GM23338 (cell line): ENCODE measurements around the gene PLD5. TPM values are rescaled to one million over a fixed set of nuclear protein-coding genes. Genes with fewer than 3 reads are reported as not detected.
"Not testable (repeated sequence)": the region's sequence is repeated elsewhere in the genome, so short reads cannot be mapped to it uniquely, and the experiment has no call there.

ENCODE experiments used
- ATAC-seq: fragments of 200-7000 bp; cut with Tn5 transposase; 3 replicates; pipeline ENCODE4 v1.9.1; 2020
- DNase-seq: peaks from one replicate; pipeline ENCODE4 v3.0.0-alpha.2; 2015; ENCODE audit warnings: low spot score
- H2AFZ ChIP-seq: fragments of 200-600 bp; sonication (generic); 2 replicates; pipeline ENCODE4 v1.8.0; 2016; ENCODE audit warnings: antibody characterized with exemption, mild to moderate bottlenecking, moderate library complexity
- H3F3A ChIP-seq: fragments of 200-600 bp; sonication (generic); replicated peaks from 2 replicates; pipeline ENCODE4 v1.8.0; 2017; ENCODE audit warnings: antibody characterized with exemption, mixed run types, low read depth
- H3K27ac ChIP-seq: fragments of 200-600 bp; sonication (generic); 2 replicates; pipeline ENCODE4 v1.6.1; 2016; ENCODE audit warnings: low read depth
- H3K27me3 ChIP-seq: fragments of 200-600 bp; sonication (generic); 2 replicates; pipeline ENCODE4 v1.8.0; 2016; ENCODE audit warnings: mild to moderate bottlenecking, mixed run types, moderate library complexity; ENCODE audit not compliant: insufficient read depth
- H3K36me3 ChIP-seq: fragments of 200-600 bp; sonication (generic); 2 replicates; pipeline ENCODE4 v1.8.0; 2016; ENCODE audit warnings: mild to moderate bottlenecking; ENCODE audit not compliant: insufficient read depth
- H3K4me1 ChIP-seq: fragments of 200-600 bp; sonication (generic); 2 replicates; pipeline ENCODE4 v1.8.0; 2016; ENCODE audit warnings: mild to moderate bottlenecking, moderate library complexity; ENCODE audit not compliant: insufficient read depth
- H3K4me2 ChIP-seq: fragments of 200-600 bp; sonication (generic); 2 replicates; pipeline ENCODE4 v1.7.1; 2017; ENCODE audit warnings: mixed run types
- H3K4me3 ChIP-seq: fragments of 200-600 bp; sonication (generic); 2 replicates; pipeline ENCODE4 v1.6.1; 2016; ENCODE audit warnings: mixed run types
- H3K79me2 ChIP-seq: fragments of 200-600 bp; sonication (generic); replicated peaks from 2 replicates; pipeline ENCODE4 v1.8.0; 2017; ENCODE audit warnings: mild to moderate bottlenecking; ENCODE audit not compliant: insufficient read depth
- H3K9me2 ChIP-seq: fragments of 200-600 bp; sonication (generic); 2 replicates; pipeline ENCODE4 v1.8.0; 2017; ENCODE audit not compliant: insufficient read depth
- H4K20me1 ChIP-seq: fragments of 200-600 bp; sonication (generic); replicated peaks from 2 replicates; pipeline ENCODE4 v1.8.0; 2017; ENCODE audit warnings: mild to moderate bottlenecking; ENCODE audit not compliant: insufficient read depth
- H3K27ac Mint-ChIP-seq: 2 replicates; pipeline ENCODE4 v1.8.0; 2020; ENCODE audit warnings: inconsistent platforms, mild to moderate bottlenecking, moderate library complexity, mixed read lengths
- H3K27me3 Mint-ChIP-seq: 3 replicates; pipeline ENCODE4 v1.8.0; 2022; ENCODE audit warnings: low read depth, mild to moderate bottlenecking, moderate library complexity, mixed read lengths, inconsistent platforms; ENCODE audit not compliant: insufficient read depth, poor library complexity
- H3K36me3 Mint-ChIP-seq: 3 replicates; pipeline ENCODE4 v1.8.0; 2021; ENCODE audit warnings: low read depth, mild to moderate bottlenecking, inconsistent platforms, moderate library complexity, mixed read lengths
- H3K4me1 Mint-ChIP-seq: 3 replicates; pipeline ENCODE4 v1.8.0; 2020; ENCODE audit warnings: mild to moderate bottlenecking, inconsistent platforms, mixed read lengths
- H3K4me3 Mint-ChIP-seq: 3 replicates; pipeline ENCODE4 v1.8.0; 2021; ENCODE audit warnings: moderate library complexity, mild to moderate bottlenecking, inconsistent platforms, mixed read lengths
- H3K9me3 Mint-ChIP-seq: 3 replicates; pipeline ENCODE4 v1.8.0; 2020; ENCODE audit warnings: moderate library complexity, mild to moderate bottlenecking, inconsistent platforms, mixed read lengths
- polyA plus RNA-seq: library from polyadenylated mRNA; unstranded; fragments of >200 nt; fragmentation: Nextera tagmentation; extraction: Ambion mirVana; gene quantifications from 2 replicates; pipeline ENCODE4 v1.2.1, GENCODE V29; 2016
- total RNA-seq: library from RNA; depleted of rRNA; stranded (reverse); fragments of >200 nt; shearing (Covaris generic); gene quantifications from 2 replicates; pipeline ENCODE4 v1.2.3, GENCODE V29; 2014
- TF ChIP-seq, protein P1 (sequence below): fragments of 250-450 bp; sonication (Bioruptor Pico); IDR thresholded peaks from 2 replicates; pipeline ENCODE4 v1.5.0; 2020; ENCODE audit warnings: mild to moderate bottlenecking, moderate library complexity

The PLD5 gene
- total and polyA plus RNA-seq, 2 experiments from 2014 or later, result 5.5 to 5.8 TPM

- TF ChIP-seq, protein P1, sequence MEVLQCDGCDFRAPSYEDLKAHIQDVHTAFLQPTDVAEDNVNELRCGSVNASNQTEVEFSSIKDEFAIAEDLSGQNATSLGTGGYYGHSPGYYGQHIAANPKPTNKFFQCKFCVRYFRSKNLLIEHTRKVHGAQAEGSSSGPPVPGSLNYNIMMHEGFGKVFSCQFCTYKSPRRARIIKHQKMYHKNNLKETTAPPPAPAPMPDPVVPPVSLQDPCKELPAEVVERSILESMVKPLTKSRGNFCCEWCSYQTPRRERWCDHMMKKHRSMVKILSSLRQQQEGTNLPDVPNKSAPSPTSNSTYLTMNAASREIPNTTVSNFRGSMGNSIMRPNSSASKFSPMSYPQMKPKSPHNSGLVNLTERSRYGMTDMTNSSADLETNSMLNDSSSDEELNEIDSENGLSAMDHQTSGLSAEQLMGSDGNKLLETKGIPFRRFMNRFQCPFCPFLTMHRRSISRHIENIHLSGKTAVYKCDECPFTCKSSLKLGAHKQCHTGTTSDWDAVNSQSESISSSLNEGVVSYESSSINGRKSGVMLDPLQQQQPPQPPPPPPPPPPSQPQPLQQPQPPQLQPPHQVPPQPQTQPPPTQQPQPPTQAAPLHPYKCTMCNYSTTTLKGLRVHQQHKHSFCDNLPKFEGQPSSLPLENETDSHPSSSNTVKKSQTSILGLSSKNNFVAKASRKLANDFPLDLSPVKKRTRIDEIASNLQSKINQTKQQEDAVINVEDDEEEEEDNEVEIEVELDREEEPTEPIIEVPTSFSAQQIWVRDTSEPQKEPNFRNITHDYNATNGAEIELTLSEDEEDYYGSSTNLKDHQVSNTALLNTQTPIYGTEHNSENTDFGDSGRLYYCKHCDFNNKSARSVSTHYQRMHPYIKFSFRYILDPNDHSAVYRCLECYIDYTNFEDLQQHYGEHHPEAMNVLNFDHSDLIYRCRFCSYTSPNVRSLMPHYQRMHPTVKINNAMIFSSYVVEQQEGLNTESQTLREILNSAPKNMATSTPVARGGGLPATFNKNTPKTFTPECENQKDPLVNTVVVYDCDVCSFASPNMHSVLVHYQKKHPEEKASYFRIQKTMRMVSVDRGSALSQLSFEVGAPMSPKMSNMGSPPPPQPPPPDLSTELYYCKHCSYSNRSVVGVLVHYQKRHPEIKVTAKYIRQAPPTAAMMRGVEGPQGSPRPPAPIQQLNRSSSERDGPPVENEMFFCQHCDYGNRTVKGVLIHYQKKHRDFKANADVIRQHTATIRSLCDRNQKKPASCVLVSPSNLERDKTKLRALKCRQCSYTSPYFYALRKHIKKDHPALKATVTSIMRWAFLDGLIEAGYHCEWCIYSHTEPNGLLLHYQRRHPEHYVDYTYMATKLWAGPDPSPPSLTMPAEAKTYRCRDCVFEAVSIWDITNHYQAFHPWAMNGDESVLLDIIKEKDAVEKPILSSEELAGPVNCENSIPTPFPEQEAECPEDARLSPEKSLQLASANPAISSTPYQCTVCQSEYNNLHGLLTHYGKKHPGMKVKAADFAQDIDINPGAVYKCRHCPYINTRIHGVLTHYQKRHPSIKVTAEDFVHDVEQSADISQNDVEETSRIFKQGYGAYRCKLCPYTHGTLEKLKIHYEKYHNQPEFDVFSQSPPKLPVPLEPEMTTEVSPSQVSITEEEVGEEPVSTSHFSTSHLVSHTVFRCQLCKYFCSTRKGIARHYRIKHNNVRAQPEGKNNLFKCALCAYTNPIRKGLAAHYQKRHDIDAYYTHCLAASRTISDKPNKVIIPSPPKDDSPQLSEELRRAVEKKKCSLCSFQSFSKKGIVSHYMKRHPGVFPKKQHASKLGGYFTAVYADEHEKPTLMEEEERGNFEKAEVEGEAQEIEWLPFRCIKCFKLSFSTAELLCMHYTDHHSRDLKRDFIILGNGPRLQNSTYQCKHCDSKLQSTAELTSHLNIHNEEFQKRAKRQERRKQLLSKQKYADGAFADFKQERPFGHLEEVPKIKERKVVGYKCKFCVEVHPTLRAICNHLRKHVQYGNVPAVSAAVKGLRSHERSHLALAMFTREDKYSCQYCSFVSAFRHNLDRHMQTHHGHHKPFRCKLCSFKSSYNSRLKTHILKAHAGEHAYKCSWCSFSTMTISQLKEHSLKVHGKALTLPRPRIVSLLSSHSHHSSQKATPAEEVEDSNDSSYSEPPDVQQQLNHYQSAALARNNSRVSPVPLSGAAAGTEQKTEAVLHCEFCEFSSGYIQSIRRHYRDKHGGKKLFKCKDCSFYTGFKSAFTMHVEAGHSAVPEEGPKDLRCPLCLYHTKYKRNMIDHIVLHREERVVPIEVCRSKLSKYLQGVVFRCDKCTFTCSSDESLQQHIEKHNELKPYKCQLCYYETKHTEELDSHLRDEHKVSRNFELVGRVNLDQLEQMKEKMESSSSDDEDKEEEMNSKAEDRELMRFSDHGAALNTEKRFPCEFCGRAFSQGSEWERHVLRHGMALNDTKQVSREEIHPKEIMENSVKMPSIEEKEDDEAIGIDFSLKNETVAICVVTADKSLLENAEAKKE, result no peak
These were observed 132.6 kb downstream of the PLD5 start (continued) for GRCh38 chr1:242391896-242392295.

DNA sequence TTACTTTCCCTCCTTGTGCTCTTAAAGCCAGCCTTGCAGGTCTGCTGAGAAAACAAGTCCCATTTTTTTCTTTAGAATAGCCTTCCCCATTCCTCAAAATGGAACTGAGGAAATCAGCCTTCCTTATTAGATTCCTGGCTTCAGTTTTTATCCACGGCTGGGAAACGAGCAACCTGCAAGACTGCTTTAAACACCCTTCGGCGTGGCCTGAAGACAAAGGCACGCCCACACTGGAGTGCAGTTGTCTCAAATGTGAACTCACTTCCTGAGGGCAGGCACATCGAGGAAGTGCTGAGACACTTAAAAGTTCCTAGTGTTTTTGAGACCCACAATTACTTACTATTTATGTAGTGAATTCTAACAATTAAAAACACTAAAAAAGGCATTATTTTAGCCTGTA, 148.4 kb downstream of the PLD5 start:
- H3K27ac ChIP-seq, H3K4me3 ChIP-seq, H3K27me3 Mint-ChIP-seq, H3K9me2 ChIP-seq, H3K4me1 Mint-ChIP-seq, H3K9me3 Mint-ChIP-seq, H3K27me3 ChIP-seq, H4K20me1 ChIP-seq, H3K4me1 ChIP-seq, H2AFZ ChIP-seq, ATAC-seq, H3K36me3 ChIP-seq, DNase-seq, H3F3A ChIP-seq, H3K4me2 ChIP-seq, H3K79me2 ChIP-seq, H3K36me3 Mint-ChIP-seq, H3K4me3 Mint-ChIP-seq, H3K27ac Mint-ChIP-seq: not testable (repeated sequence)

DNA sequence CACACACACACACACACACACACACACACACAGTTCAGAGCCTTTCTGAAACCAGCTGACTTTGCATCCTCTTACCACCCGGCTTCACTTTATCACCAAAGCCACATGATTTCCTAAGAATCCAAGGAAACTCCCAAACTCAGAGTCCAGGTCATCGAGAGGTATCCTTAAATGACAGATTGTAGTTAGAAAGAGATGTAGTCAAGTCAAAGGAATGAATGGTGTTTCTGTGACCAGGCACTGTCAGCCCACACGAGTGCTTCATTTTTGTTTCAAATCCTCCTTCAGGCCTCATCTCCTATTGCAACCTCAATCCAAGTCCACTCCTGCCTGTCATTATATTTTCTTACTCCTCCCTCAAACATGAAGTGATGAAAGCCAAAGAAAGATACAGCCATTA, 174.1 kb downstream of the PLD5 start:
- H3K9me3 Mint-ChIP-seq, H3K27ac Mint-ChIP-seq, H3K27me3 ChIP-seq, H3K79me2 ChIP-seq, H3K36me3 ChIP-seq, H3K4me1 Mint-ChIP-seq, H3K9me2 ChIP-seq, H2AFZ ChIP-seq, H3F3A ChIP-seq, H3K4me3 ChIP-seq, DNase-seq, H3K4me1 ChIP-seq, H3K27ac ChIP-seq, ATAC-seq, H4K20me1 ChIP-seq, H3K4me3 Mint-ChIP-seq, H3K36me3 Mint-ChIP-seq, H3K27me3 Mint-ChIP-seq, H3K4me2 ChIP-seq: not testable (repeated sequence)
